CD4-positive, alpha-beta T cell treated with Interleukin-17A for 1 hour (primary cell): ENCODE results near the gene CACNA1A.
A peak's percentile ranks its signal among the peaks of the same experiment; 100 is the strongest.
"Not testable (repeated sequence)": the region's sequence is repeated elsewhere in the genome, so short reads cannot be mapped to it uniquely, and the experiment has no call there.

Source experiments
- DNase-seq: peaks from one replicate; pipeline ENCODE4 v3.0.0-alpha.2; 2020

The CACNA1A gene

DNA sequence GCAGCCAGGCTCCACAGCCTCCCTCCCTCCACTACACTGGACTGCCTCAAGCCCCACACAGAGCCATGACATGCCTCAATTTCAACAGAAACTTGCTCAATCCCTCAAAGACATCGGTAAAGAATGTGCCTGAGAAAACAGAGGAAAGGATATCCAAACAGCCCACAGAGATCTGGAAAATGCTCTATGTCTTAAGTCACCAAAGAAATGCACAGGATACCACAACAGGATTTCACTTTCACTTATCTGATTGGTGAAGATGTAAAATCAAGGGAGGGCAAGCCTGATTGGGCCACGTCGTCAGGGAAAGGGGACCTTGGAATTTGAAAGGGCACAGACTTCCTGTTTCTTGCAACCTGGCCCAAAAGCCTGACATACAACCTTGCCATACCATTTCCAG, 14.2 kb downstream of the CACNA1A start:
- DNase-seq = no peak

GRCh38 chr19:13487985-13488384, 18.3 kb downstream of the CACNA1A start:
- DNase-seq = no peak

DNA sequence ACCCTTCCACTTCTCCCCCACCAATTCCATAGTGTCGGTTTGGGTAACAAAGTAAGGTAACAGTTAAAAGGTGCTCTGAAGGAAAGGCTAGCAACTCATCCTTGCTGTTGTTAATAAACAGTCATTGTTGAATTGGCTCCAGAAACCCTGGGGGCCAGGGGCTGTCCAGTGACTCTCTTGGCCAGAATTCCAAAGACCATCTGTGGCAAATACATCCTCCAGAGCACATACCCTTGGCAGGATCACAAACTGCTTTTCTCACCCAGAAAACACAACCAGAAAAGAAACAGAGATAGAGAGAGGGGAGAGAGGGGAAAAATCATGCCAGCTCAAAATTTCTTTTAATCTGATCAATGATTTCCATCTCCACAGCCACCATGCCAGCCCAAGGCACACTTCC, 22.1 kb downstream of the CACNA1A start:
- no peak for DNase-seq

DNA sequence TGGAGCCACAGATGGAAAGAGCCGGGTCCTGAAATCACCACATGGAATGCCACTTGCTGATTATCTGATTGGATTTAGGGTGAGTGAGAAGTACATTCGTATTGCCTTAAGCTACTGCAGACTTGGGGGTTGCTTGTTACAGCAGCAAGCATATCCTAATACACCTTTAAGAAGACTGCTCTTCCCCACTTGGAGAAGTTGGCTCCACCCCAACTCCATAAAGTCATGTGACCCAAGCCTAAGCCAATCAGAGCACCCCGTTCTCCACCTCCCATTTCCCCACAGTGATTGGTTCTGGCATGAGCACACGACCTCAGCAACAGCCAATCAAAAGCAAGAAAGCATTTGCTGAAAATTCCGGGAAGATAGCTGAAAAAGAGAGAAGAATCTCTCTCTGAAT, 23.1 kb downstream of the CACNA1A start:
- no peak for DNase-seq

DNA sequence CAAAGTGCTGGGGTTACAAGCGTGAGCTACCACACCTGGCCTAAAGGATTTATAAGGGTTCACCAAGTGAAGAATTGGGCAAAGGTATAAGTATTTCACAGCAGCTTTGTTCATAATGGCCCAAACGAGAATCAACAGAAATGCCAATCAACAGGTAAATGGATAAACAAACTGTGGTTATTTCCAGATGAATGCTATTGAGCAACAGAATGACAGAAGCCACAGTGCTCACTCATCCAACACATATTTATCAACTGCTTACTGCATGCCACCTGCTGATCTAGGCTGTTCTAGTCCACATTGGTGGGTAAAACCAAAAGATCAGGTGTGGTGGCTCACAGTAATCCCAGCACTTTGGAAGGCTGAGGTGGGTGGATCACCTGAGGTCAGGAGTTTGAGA, 27.7 kb downstream of the CACNA1A start:
- DNase-seq = no peak

GRCh38 chr19:13476071-13476470, 30.2 kb downstream of the CACNA1A start:
- no peak for DNase-seq

DNA sequence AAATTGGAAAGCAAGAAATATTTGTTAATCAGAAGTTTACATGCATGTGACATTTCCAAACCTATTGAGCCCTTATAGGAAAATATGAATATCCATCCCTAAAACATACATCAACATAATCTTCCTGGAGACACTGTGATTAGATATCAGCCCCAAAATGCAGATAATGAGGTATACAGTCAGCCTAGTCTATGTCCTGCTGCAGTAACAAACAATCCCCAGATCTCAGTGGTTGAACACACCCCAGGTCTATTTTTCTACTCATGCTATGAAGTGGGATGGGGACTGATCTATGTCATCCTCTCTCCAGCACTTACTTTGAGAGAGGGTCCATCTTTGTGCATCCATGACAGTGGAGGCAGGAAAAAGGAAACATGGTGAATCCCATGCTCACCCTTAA, 31.2 kb downstream of the CACNA1A start:
- DNase-seq = no peak

DNA sequence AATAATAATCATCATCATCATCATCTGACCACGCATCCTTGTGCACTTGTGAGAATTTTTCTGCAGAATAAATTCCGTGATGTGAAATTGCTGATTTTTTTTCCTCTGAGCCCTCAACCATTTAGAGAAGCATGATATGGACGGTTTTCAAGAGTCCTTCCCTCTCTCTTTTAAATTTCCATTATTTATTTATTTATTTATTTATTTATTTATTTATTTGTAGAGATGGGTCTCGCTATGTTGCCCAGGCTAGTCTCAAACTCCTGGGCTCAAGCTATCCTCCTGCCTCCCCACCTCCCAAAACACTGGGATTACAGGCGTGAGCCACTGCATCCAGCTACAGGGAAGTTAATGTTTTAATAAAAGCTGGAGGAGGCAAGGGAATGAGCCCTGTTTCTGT, 39.6 kb downstream of the CACNA1A start:
- DNase-seq = no peak

DNA sequence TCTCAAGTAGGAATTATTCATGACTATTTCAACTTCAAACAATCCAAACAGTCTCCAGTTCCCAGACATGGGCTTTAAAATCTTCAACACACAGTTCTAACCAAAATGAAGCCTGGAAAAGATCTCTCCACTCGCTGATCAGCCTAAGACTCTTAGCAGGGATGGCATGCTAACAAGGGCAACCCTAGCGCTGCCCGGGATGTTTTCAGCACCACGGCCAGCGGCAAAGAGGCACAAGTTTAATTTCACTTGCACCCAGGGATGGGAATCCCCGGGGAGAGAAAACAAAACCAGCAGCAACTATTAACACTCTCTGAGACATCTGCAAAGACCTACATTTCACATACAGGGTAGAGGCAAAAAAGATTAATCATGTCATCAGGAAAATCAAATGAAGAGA, 43.0 kb downstream of the CACNA1A start:
- no peak for DNase-seq

DNA sequence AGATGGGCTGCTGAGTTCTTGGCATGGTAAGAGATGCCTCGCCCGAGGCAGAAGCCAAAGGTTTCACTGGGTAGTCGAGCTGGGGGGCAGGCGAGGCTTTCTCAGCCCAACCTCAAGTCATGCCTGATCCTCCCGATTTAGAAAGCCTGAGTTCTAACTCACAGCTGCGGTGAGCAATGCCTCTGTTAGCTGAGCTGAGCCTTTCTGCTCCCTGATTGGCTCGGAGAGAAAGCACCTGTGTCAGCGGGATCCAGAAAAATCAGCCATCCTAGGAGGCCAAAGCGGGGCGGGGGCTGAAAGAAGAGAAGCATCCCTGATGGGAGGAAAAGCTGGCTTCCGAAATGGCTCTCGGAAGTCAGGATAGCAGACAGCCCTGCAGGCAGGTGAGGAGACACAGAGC, 44.7 kb downstream of the CACNA1A start:
- no peak for DNase-seq

DNA sequence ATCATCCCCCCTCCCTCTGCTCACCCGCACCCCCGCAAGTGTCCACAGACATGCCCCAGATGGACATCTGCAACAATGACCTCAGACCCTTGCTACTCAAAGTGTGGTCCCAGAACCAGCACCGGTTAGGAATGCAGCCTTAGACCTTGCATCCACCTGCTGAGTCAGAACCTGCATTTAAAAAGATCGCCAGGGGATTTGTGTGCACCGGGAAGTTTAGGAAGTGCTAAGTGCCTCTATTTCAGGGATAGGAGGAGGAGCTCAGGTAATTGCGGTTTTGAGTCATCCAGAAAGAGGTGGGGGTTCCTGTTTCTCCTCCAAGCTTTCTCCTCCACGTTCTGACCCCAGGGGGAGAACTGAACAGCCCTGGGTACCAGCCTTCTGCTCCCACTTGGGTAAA, 46.2 kb downstream of the CACNA1A start:
- DNase-seq = no peak

DNA sequence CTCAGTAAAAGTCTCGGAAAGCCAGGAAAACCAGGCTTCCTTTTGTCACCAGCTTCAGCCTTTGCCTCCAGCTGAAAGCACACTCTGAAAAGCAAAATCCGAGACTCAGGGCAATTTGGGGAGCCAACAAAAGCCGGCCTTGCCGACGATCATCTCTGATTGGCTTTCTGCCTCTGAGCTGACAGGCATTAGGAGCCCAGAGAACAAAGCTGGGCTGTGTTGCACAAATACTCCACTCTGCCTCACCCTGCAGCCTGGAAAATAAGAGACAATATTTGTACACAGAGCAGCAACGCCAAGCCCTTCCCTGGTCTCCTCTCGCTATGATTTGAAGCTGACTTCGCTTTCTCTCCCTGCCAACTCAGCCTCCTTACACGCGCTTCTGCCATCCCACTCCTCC, 46.9 kb downstream of the CACNA1A start:
- DNase-seq = no peak

GRCh38 chr19:13451434-13451995, 54.8 kb downstream of the CACNA1A start:
- DNase-seq = no peak

DNA sequence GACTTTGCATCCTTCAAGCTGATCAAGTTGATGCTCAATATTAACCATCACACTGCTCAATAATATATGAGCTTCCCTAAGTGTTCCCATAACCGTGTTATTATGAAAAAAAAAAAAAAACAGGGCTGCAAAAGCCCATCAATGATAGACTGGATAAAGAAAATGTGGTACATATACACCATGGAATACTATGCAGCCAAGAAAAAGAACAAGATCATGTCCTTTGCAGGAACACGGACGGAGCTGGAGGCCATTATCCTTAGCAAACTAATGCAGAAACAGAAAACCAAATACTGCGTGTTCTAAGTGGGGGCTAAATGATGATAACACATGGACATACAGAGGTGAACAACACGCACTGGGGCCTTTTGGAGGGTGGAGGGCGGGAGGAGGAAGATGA, 58.3 kb downstream of the CACNA1A start:
- DNase-seq = no peak

DNA sequence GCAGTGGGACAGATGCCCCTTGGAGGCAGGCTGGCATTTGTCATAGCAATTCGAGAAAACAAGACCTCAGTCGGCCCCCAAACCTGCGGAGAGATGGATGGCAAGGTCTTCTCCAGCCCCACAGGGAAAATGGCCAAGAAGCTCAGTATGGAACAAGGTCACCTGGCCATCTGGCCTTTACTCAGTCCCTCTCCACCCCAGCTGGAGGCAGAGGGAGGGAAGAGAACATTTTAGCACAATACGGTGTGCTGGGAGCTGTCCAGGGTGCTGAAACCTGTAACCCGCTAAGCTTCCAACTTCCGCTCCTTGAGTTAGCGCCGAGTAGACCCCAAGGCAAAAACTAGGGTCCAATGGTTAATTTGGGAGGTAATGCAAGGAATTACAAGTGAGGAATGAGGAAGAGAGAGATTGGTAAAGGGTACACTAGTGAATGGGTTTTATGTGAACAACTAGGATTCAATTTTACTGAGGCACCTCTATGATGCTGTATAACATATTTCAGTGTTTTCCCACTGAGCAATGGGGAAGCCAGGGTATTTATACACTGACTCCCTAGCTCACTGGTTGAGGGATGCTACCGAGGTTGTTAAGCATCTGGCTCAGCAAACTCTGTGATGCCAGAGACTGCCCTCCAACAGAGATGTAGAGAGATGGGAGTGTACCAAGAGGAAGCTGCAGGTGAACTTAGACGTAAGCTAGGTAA, 64.3 kb downstream of the CACNA1A start:
- DNase-seq = peak; percentile 26

DNA sequence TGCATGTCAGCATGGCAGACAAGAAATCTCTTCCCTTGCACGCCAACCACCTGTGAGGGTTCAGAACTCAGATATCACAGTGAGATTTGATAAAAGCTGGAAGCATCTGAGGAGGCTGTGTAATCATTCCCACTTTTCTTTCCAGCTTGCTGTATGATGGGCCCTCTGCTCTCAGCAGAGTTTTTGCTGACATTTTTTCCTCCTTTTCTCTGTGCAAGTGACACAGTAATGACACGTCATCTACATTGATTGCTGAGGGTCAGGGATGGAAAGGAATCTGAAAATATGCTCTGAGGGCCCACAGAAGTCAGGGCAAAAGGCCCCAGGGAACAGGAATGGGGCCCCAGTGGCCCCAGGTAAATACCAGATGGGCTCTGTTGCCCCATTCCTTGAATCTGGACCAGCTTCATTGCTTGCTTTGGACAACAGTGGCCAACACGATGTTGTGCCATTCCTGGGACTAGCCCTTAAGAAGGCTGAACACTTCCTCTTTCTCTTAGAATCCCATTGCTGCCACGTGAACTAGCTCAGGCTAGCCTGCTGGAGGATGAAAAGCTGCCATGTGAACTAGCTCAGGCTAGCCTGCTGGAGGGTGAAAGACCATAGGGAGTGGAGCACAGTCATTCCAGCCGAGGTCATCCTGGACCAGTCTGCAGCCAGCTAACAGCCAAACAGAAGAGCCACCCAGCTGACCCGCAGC, 68.2 kb downstream of the CACNA1A start:
- DNase-seq = no peak

DNA sequence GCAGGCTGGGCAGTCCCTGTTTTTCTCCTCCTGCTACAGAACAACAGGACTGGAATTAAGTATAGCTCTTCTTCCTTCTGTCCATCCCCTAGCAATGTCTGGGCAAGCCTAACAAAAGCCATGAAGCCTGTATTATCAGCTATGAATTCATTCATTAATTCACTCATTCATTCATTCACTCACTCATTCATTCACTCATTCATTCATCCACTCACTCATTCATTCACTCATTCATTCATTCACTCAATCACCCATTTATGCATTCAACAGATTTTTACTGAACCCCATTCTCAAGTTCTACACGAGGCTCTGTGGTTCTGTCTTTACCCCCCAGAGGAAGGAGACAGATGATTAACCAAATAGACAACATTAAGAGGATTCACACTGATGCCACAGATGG, 69.9 kb downstream of the CACNA1A start:
- DNase-seq = no peak

DNA sequence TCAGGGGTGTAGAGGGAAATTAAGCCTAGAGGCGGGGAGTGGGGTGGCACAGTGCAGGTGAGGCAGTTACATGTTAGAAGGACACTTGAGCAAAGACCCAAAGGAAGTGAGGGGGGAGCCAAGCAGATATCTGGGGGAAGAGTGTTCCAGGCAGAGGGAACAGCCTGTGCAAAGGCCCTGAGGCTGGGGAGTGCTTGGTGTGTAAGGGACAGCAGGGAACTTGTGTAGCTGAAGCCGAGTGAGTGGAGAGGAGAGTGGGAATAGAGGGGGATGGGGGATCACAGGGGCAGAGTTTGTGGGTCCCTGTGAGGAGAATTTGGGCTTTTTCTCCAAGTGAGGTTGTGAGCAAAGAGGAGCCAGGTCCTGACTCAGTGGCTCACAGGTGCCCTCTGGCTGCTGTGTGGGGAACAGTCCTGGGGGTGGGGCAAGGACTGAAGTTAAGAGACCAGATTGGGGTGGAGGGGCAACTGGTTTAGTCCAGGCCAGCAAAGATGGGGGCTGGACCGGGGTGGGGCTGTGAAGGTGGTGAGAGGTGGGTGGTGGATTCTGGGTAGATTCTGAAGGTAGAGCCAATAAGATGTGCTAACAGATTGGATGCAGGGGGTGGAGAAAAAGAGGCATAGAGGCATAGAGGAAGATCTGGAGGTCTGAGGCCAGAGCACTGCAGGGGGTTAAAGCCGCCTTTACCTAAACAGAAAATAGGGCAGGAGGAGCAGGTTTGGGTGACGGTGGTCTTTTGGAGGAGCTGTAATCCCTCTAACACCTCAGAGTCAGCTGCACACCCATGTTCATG, 75.3 kb downstream of the CACNA1A start:
- peak; percentile 61 for DNase-seq

GRCh38 chr19:13429563-13429962, 76.7 kb downstream of the CACNA1A start:
- no peak for DNase-seq

DNA sequence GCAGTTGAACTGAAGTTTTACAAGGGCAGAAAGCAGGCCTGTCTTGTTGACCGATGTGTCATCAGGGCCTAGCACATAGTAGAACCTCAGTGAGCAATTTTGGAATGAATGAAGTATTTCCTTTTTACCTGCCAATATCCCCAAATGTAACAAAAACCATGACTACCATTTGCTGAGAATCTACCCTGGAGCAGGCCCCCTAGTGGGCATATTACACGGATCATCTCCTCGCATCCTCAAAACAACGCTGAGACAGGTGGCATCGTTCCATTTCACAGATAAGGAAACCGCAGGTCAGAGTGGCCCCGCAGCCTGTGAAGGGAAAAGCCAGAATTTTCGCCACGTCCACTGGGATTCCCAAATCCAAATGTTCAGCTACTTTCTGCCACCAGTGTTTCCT, 77.9 kb downstream of the CACNA1A start:
- peak; percentile 14 for DNase-seq

DNA sequence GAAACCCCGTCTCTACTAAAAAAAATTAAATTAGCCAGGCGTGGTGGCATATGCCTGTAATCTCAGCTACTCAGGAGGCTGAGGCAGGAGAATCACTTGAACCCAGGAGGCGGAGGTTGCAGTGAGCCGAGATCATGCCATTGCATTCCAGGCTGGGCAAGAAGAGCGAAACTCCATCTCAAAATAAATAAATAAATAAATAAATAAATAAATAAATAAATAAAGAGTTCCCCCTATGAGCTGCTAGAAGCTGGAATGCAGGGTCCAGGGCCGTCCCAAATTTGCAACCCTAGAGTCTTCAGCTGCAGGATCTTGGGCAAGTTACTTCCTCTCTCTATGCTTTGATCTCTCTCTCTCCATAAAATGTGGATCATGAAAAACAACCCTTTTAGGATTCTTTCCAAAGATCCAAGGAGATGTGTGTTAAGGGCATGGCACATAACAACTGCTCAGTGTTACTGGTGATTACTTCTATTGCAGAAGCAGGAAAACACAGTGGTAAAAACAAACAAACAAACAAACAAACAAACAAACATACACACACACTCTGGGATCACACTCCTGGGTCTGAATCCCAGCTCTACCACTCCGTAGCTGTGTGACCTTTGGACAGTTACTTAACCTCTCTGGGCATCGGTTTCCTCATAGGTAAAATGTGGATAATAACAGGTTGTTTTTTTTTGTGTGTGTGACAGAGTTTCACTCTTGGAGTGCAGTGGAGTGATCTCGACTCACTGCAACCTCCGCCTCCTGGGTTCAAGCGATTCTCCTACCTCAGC, 78.8 kb downstream of the CACNA1A start:
- DNase-seq = no peak

- not testable (repeated sequence) for DNase-seq
Observed at GRCh38 chr19:13425875-13426274, 80.4 kb downstream of the CACNA1A start.

DNA sequence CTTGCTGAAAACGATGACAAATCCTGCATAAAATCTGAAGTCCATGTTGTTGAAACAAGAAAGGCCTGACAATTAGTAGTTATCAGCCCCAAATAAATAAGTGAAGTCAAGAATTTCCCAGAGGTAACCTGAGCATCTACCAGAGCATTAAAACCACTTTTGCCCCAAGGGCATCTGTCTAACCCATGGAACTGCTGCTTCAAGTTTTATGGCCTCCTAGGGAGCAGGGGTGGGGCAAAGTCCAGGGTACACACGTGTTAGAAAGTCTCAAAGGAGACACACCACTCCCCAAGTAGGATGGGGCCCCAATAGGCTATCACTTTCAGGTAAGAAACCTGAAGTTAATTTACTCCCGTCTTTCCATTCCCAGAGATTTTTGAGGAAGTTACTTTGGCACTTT, 81.1 kb downstream of the CACNA1A start:
- DNase-seq = no peak
